GM13977 (cell line): ENCODE results near the gene KANK4.
"Not testable (repeated sequence)": the region's sequence is repeated elsewhere in the genome, so short reads cannot be mapped to it uniquely, and the experiment has no call there.

Experiments
- DNase-seq: peaks from one replicate; pipeline ENCODE4 v3.0.0; 2012; ENCODE audit warnings: low spot score
- in situ Hi-C: fragments of 300-500 bp; cut with MboI; formaldehyde crosslinking; loops from one replicate; pipeline ENCODE4 v1.12.0; 2022; ENCODE audit warnings: low sequenced_read_pairs, low pct_unique_long_range_greater_than_20kb, mixed read lengths, inconsistent platforms; ENCODE audit not compliant: unreplicated experiment
- TF ChIP-seq, protein P1 (sequence below): IDR thresholded peaks from 2 replicates; pipeline ENCODE4 v1.5.1; 2012; ENCODE audit warnings: mild to moderate bottlenecking, control low read depth; ENCODE audit not compliant: insufficient read depth; ENCODE audit errors: extremely low read depth, missing control alignments

The KANK4 gene

DNA sequence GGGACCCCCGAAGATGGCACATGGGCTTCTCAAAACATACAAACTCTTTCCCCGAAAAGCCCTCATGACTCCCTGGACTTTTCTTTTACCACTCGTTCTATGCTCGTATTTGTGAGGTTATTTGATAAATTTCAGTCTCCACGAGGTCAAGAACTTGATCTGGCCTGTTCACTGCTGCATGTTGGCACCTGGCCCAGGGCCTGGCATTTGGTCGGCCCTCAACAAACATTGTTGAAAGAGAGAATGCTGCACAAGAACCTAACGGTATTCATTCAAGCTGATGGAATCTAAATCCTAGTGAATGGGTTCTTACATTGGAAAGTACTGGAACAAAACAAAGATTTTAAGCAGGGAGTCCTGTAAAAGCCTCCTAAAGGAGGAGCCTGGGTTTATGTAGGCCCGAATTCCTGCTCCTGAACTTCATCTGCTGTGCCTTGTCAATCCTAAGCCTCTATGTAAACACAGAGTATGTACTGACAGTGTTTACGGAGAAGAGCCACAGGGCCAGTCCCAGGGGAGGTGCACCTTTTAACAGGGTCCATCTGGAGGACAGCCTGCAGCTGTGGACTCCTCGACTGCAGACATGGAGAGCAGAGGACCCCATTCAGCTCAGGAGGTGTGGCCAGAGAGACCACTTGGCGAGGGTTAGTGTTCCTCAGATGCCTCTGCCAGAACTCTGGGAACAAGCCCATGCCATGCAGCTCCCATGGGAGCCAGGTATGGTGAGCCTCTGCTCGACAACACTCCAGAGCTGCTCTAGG lies 77.7 kb downstream of the KANK4 start:
- in situ Hi-C loops: no loop called here
- TF ChIP-seq, protein P1, sequence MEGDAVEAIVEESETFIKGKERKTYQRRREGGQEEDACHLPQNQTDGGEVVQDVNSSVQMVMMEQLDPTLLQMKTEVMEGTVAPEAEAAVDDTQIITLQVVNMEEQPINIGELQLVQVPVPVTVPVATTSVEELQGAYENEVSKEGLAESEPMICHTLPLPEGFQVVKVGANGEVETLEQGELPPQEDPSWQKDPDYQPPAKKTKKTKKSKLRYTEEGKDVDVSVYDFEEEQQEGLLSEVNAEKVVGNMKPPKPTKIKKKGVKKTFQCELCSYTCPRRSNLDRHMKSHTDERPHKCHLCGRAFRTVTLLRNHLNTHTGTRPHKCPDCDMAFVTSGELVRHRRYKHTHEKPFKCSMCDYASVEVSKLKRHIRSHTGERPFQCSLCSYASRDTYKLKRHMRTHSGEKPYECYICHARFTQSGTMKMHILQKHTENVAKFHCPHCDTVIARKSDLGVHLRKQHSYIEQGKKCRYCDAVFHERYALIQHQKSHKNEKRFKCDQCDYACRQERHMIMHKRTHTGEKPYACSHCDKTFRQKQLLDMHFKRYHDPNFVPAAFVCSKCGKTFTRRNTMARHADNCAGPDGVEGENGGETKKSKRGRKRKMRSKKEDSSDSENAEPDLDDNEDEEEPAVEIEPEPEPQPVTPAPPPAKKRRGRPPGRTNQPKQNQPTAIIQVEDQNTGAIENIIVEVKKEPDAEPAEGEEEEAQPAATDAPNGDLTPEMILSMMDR: no peak
- DNase-seq: no peak

DNA sequence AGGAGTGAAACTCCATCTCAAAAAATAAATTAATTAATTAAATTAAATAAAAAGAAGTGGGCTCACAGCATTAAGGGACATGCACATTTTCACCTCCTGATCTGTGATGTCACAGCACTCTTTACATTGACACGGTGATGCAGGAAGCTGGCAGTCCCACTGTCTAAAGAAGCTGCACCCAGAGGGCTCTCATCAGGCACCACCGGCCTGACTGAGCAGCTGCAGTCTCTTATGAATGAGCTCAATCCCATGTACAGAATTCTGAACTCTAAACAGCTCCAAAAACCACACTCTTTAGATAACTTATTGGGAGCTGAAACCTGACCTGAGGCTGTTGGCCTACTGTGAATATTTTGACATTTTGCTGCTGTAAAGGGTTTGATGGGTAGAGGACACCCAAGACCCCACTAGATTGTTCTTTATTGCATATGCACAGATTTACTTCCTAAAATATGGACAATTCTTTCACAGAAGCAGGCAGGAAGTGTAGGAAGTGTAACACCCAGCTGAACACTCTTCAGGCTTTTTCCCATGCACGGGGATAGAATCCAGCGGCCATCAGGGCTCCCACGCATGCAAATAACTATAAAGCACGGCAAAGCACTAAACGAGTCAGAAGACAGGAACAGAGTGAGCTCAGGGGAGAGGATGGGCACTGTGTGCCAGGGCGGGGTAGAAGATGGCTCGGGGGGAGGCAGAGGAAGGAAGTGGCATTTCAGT lies 78.4 kb downstream of the KANK4 start:
- TF ChIP-seq, protein P1: no peak
- DNase-seq: no peak
- in situ Hi-C loops: no loop called here

DNA sequence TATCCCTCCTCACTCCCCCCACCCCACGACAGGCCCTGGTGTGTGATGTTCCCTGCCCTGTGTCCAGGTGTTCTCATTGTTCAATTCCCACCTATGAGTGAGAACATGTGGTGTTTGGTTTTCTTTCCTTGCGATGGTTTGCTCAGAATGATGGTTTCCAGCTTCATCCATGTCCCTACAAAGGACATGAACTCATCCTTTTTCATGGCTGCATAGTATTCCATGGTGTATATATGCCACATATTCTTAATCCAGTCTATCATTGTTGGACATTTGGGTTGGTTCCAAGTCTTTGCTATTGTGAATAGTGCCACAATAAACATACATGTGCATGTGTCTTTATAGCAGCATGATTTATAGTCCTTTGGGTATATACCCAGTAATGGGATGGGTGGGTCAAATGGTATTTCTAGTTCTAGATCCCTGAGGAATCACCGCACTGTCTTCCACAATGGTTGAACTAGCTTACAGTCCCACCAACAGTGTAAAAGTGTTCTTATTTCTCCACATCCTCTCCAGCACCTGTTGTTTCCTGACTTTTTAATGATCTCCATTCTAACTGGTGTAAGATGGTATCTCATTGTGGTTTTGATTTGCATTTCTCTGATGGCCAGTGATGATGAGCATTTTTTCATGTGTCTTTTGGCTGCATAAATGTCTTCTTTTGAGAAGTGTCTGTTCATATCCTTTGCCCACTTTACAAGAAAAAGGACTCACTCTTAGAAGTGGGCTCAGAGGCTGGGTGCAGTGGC lies 79.4 kb downstream of the KANK4 start:
- in situ Hi-C loops, DNase-seq: not testable (repeated sequence)

DNA sequence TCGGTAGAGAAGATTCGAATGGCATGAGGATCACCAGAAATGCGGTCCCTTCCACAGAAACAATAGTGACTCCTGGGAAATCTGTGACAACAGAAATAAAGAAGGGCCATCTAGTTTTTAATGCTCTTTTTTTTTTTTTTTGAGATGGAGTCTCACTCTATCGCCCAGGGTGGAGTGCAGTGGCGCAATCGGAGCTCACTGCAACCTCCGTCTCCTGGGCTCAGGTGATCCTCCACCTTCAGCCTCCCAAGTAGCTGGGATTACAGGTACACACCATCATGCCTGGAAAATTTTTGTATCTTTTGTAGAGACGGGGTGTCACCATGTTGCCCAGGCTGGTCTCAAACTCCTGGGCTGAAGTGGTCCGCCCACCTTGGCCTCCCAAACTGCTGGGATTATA lies 80.7 kb downstream of the KANK4 start:
- no peak for DNase-seq
- TF ChIP-seq, protein P1: no peak
- in situ Hi-C loops: no loop called here

DNA sequence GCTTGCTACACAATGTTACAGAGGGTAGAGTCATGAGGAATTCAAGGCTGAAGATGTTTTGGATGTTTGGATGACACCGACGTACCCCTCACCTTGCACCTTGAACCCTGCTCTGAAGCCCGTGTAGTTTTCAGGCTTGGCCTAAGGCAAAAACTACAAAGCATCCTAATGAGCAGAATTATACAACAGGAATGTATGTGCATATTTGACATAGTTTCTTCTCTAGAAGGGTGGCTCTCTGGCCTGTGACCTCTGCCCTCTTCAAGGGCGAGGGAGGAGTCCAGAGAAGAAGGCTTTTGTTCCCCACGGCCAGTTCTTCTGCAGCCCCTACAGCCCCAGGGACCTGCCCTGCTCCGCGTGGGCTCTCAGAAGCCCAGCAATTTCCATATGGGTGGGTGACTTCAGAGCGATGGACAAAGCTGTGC lies 81.3 kb downstream of the KANK4 start:
- no peak for DNase-seq
- in situ Hi-C loops: no loop called here
- TF ChIP-seq, protein P1: no peak

DNA sequence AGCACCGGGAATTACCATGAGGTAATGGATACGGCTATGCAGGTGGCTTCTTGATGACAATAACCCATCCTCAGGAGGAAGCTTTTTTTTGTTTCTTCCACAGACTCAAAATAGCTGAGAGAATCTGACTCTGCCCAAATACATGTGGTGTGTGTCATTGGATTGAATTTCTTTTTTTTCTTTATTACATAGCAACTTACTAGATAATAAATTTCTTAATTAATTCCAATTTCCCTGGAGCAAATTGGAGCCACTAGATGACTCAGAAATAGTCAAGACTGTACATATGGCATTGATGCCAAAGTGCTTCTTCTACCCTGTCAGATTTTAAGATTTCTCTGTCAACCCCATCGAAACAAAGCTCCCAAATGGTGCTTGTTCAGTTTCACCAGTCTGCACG lies 81.9 kb downstream of the KANK4 start:
- no peak for DNase-seq
- TF ChIP-seq, protein P1: no peak
- in situ Hi-C loops: no loop called here

DNA sequence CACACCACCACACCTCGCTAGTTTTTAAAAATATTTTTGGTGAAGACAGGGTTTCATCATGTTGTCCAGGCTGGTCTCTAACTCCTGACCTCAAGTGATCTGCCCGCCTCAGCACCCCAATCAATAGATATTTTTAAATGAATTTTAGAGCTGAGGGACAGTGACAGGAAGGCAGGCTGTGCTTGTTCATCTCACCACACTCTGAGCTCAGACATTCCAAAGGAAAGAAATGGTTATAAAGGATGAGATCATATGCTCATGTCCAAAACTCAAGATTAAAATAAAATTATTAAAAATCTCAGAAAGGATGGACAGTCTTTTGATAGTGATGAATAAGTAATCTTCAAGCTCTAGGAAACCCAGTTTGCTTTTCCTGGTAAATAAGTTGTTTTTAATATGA lies 83.7 kb downstream of the KANK4 start:
- in situ Hi-C loops: no loop called here
- TF ChIP-seq, protein P1: no peak
- no peak for DNase-seq
